Mucosa of gallbladder (tissue), 1 donor: ENCODE data around the gene ANK3. TPM values are rescaled to one million over a fixed set of nuclear protein-coding genes. Genes with fewer than 3 reads are reported as not detected.

Experiments
- DNase-seq: peaks from one replicate; pipeline ENCODE4 v3.0.0-alpha.2; 2020; ENCODE audit warnings: low spot score
- total RNA-seq: library from RNA; stranded (reverse); gene quantifications from one replicate; pipeline ENCODE4 v1.2.1, GENCODE V29; 2021
- donor health status: DM: no; HTN: no; CAD: no.

The ANK3 gene
- total RNA-seq, 1 donor from 2014 or later, result 169 TPM

- DNase-seq, result no peak
Observed at GRCh38 chr10:60230892-60231291, 158.8 kb downstream of the ANK3 start.

GRCh38 chr10:60224066-60224705 is 165.5 kb downstream of the ANK3 start:
- no peak for DNase-seq

- no peak for DNase-seq
Observed at GRCh38 chr10:60222047-60222446, 167.6 kb downstream of the ANK3 start.

GRCh38 chr10:60212195-60212594 is 177.5 kb downstream of the ANK3 start:
- no peak for DNase-seq

GRCh38 chr10:60209874-60210570 is 179.7 kb downstream of the ANK3 start:
- DNase-seq, result no peak

GRCh38 chr10:60208676-60209269 is 180.9 kb downstream of the ANK3 start:
- no peak for DNase-seq

- no peak for DNase-seq
Observed at GRCh38 chr10:60207894-60208293, 181.8 kb downstream of the ANK3 start.

GRCh38 chr10:60206735-60207134 is 182.9 kb downstream of the ANK3 start:
- DNase-seq, result no peak

- no peak for DNase-seq
Observed at GRCh38 chr10:60205741-60206140, 183.9 kb downstream of the ANK3 start.

GRCh38 chr10:60203993-60204618 is 185.6 kb downstream of the ANK3 start:
- no peak for DNase-seq

- DNase-seq, result no peak
Observed at GRCh38 chr10:60200682-60201053, 189.0 kb downstream of the ANK3 start.

GRCh38 chr10:60200012-60200681 is 189.5 kb downstream of the ANK3 start:
- DNase-seq, result no peak

GRCh38 chr10:60197206-60197605 is 192.5 kb downstream of the ANK3 start:
- no peak for DNase-seq

GRCh38 chr10:60194421-60194820 is 195.3 kb downstream of the ANK3 start:
- DNase-seq, result no peak

GRCh38 chr10:60192946-60193345 is 196.7 kb downstream of the ANK3 start:
- no peak for DNase-seq

- DNase-seq, result no peak
Observed at GRCh38 chr10:60189861-60190475, 199.7 kb downstream of the ANK3 start.

- no peak for DNase-seq
Observed at GRCh38 chr10:60188548-60188947, 201.1 kb downstream of the ANK3 start.

- DNase-seq, result no peak
Observed at GRCh38 chr10:60187691-60188090, 202.0 kb downstream of the ANK3 start.

- peak; percentile 57 for DNase-seq
Observed at GRCh38 chr10:60186315-60187071, 203.2 kb downstream of the ANK3 start.

GRCh38 chr10:60185421-60185820 is 204.3 kb downstream of the ANK3 start:
- no peak for DNase-seq

GRCh38 chr10:60182691-60183090 is 207.0 kb downstream of the ANK3 start:
- no peak for DNase-seq
